ENCODE results near the gene PSIP1.

DNA sequence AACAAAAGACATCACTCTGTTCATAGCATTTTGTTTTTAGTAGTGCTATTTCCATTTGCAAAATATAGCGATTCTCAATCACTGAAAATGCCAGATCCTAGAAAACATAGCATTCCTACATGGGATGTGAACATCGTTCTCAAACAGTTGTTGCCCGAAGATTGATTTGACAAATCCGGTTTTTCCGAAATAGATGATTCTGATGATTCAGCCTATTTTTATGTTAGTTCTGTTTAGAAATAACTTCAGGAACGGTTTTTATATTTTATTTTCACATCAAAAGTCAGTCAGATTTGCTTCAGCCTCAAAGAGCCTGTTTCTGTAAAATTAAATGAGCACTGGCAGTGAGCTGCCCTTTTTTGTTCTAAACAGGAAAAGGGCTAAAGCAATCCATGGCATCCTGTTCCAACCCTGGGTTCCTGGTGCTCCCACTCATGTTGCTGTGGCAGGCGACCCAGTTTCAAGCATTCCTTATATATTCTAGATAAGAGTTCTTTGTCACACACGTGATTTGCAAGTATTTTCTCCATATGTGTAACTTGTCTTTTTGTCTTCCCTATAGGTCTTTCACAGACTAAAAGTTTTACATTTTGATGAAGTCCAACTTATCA is 14.2 kb upstream of the PSIP1 start:
- TF ChIP-seq CTCF (IDR thresholded peaks at IDR 0.05 in 2 of 3, conservative IDR thresholded peaks at IDR 0.05 in 1 of 3; ENCODE audit: insufficient read depth in 2 of 3, low read depth in 1 of 3, low read length in 3 of 3) (no peak), YY1 (IDR thresholded peaks at IDR 0.05; ENCODE audit: borderline replicate concordance in 1 of 3, control insufficient read depth in 1 of 3, extremely low read depth in 1 of 3, insufficient read depth in 3 of 3, insufficient read length in 1 of 3, insufficient replicate concordance in 2 of 3, low read depth in 1 of 3, low read length in 2 of 3) (no peak), HCFC1 (IDR thresholded peaks at IDR 0.05; ENCODE audit: low read depth, low read length) (no peak), CREM (IDR thresholded peaks at IDR 0.05; ENCODE audit: low read depth) (no peak), ESRRB (CRISPR knock-in tag; IDR thresholded peaks at IDR 0.05; ENCODE audit: borderline replicate concordance) (no peak), POLR2A (conservative IDR thresholded peaks at IDR 0.05) (no peak), ARHGAP35 (IDR thresholded peaks at IDR 0.05; ENCODE audit: partially characterized antibody) (no peak), CREB1 (IDR thresholded peaks at IDR 0.05) (no peak), CREB1 (CRISPR knock-in tag; IDR thresholded peaks at IDR 0.05) (no peak), TBP (optimal IDR thresholded peaks at IDR 0.05; ENCODE audit: low read depth, low read length) (no peak), HDAC3 (IDR thresholded peaks at IDR 0.05; ENCODE audit: borderline replicate concordance, partially characterized antibody) (no peak), PRPF4 (IDR thresholded peaks at IDR 0.05; ENCODE audit: insufficient read depth, low read depth, low read length, poor library complexity, severe bottlenecking) (no peak), TRIM28 (IDR thresholded peaks at IDR 0.05) (no peak)
- TF ChIP-seq, protein P1, sequence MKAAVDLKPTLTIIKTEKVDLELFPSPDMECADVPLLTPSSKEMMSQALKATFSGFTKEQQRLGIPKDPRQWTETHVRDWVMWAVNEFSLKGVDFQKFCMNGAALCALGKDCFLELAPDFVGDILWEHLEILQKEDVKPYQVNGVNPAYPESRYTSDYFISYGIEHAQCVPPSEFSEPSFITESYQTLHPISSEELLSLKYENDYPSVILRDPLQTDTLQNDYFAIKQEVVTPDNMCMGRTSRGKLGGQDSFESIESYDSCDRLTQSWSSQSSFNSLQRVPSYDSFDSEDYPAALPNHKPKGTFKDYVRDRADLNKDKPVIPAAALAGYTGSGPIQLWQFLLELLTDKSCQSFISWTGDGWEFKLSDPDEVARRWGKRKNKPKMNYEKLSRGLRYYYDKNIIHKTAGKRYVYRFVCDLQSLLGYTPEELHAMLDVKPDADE (conservative IDR thresholded peaks at IDR 0.05; ENCODE audit: control insufficient read depth, low read depth, low read length): no peak

All from K562 (cell line).